ENCODE data around the gene SLC36A3. TPM values are rescaled to one million over a fixed set of nuclear protein-coding genes. Genes with fewer than 3 reads are reported as not detected.

Gene SLC36A3
- total RNA-seq, 1 donor from 2014 or later, result not detected

DNA sequence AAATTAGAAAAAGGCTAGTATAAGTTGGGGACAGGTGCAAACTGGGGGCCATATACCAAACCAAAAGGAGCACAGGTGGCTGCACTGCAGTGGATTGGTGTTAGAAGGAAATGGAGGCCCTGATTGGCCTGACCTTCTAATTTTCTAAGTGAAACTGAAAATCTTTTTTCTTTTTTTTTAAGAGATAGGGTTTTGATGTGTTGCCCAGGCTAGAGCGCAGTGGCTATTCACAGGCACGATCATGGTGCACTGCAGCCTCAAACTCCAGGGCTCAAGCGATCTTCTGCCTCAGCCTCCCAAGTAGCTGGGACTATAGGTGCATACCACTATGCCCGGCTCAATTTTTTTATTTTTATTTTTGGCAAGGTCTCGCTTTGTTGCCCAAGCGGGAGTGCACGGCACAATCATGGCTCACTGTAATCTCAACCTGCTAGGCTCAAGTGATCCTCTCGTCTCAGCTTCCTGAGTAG lies 69.9 kb downstream of the SLC36A3 start:
- Histone ChIP-seq H3K27me3 (no peaks in the 10 kb centered on the region), H3K36me3 (no peaks in the 10 kb centered on the region), H3K4me1 (peaks cover 0 to 4% of the 10 kb centered on the region in 2 donors), H3K27ac (no peak overlapping the region), H3K4me3 (no peak overlapping the region), H3K9me3 (no peaks in the 10 kb centered on the region)
- intact Hi-C loops (cut with DNase I), result no loop called here
- no peak for DNase-seq (ENCODE audit: low spot score in 2 of 2)
- TF ChIP-seq, protein P1, sequence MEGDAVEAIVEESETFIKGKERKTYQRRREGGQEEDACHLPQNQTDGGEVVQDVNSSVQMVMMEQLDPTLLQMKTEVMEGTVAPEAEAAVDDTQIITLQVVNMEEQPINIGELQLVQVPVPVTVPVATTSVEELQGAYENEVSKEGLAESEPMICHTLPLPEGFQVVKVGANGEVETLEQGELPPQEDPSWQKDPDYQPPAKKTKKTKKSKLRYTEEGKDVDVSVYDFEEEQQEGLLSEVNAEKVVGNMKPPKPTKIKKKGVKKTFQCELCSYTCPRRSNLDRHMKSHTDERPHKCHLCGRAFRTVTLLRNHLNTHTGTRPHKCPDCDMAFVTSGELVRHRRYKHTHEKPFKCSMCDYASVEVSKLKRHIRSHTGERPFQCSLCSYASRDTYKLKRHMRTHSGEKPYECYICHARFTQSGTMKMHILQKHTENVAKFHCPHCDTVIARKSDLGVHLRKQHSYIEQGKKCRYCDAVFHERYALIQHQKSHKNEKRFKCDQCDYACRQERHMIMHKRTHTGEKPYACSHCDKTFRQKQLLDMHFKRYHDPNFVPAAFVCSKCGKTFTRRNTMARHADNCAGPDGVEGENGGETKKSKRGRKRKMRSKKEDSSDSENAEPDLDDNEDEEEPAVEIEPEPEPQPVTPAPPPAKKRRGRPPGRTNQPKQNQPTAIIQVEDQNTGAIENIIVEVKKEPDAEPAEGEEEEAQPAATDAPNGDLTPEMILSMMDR (IDR thresholded peaks at IDR 0.05), result no peak

DNA sequence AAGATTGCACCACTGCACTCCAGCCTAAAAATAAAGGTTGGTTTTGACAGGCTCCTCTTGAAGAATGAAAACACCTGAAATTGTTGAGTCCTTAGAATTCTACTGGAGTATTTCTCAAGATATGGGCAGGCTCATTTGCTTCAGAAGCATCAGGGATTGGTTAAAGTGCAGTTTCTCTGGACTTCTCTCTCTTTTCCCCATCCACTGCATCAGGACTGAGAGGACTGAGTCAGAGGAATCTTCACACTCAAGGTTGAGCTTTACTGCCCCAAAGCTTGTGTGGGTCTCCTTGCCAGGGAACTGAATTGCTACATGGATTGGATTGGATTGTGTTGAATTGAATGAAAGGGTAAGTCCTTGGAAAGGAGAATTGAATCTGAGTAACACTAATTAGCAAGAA lies 72.2 kb downstream of the SLC36A3 start:
- no peaks in the 10 kb centered on the region for H3K27me3 ChIP-seq
- H3K4me1 ChIP-seq, result no peaks in the 10 kb centered on the region
- TF ChIP-seq, protein P1 (IDR thresholded peaks at IDR 0.05), result no peak
- no peaks in the 10 kb centered on the region for H3K36me3 ChIP-seq
- no peak overlapping the region for H3K27ac ChIP-seq
- no peak overlapping the region for H3K4me3 ChIP-seq
- no peaks in the 10 kb centered on the region for H3K9me3 ChIP-seq
- no peak for DNase-seq (ENCODE audit: low spot score in 2 of 2)
- intact Hi-C loops (cut with DNase I), result no loop called here

DNA sequence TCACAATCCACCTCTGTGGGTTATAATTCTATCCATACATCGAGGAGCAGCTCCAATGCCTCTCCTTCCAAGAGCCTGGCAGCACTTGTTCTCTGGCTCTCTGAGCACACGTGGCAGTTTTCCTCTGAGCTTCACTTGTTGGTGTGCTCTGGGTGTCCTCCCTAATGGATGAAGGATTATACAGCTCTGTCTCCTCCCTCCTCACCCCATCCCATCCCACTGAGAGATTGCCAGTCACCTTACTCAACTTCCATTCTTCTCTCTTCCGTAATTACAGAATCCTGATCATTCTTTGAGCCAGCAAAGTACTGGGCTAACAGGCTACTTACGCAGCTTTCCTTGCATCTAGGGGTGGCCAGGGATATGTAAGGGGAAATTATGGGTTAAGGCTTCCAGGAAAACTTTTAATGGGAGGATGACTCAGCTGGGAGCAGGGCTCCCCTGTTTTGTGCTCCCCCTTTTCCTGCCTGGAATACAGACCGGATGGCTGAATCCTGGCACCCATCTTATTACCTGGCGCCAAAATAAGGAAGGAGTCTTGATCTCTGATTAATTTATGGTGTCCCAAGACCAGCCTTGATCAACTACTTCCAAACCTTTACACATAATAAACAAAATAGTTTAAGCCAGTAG lies 73.4 kb downstream of the SLC36A3 start:
- no peak for DNase-seq (ENCODE audit: low spot score in 2 of 2)
- H3K27ac ChIP-seq, result no peak overlapping the region
- no peaks in the 10 kb centered on the region for H3K36me3 ChIP-seq
- TF ChIP-seq, protein P1 (IDR thresholded peaks at IDR 0.05), result no peak
- H3K4me3 ChIP-seq, result no peak overlapping the region
- no peaks in the 10 kb centered on the region for H3K4me1 ChIP-seq
- H3K9me3 ChIP-seq, result no peaks in the 10 kb centered on the region
- intact Hi-C loops (cut with DNase I), result no loop called here
- H3K27me3 ChIP-seq, result no peaks in the 10 kb centered on the region

DNA sequence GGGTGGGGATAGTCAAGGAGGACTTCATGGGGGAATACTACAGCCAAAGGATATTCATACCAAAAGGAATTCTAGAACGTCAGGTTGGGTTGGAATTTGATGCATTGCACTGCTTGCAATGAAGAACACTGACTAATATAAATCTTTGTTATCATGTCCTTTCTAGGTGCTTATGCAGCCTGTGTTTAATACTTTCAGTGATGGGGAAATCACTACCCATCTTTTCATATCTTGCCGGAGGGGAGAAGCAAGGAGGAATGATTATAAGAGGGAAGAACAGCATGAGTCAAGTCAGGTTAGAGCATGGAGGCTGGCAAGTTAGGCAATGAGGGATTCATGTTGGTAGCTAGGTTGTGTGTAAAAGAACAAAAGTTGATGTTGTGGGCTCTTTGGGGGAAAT lies 74.6 kb downstream of the SLC36A3 start:
- Histone ChIP-seq H3K27ac (no peak overlapping the region), H3K27me3 (no peaks in the 10 kb centered on the region), H3K36me3 (no peaks in the 10 kb centered on the region), H3K9me3 (no peaks in the 10 kb centered on the region), H3K4me1 (peaks cover 0 to 7% of the 10 kb centered on the region in 2 donors), H3K4me3 (no peak overlapping the region)
- intact Hi-C loops (cut with DNase I), result no loop called here
- TF ChIP-seq, protein P1 (IDR thresholded peaks at IDR 0.05), result no peak
- DNase-seq (ENCODE audit: low spot score in 2 of 2), result no peak

DNA sequence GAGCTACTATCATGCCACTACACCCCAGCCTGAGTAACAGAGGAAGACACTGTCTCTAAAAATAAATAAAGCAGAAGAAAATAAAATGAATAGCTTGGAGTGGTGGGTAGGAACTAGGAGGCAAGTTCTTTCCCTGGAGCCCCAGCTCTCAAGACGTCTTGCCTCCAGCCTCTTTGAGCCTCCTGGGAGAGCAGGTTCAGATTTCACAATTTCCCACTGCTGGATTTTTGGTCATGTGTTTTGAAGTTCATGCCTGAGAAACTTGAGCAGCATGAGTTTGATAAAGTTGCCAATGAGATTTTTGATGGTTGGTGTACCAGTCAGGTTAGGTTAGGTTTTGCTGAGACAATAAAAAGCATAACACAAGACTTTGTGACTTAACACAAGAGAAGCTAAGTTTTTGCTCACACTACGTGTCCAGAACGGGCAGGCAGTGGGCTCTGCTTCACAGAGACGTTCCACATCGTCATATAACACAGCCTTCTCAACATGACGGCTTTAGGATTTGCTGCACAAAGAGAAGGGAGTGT lies 75.6 kb downstream of the SLC36A3 start:
- H3K9me3 ChIP-seq, result no peaks in the 10 kb centered on the region
- H3K27me3 ChIP-seq, result no peaks in the 10 kb centered on the region
- H3K36me3 ChIP-seq, result no peaks in the 10 kb centered on the region
- peaks cover under 1 to 7% of the 10 kb centered on the region in 2 donors for H3K4me1 ChIP-seq
- TF ChIP-seq, protein P1 (IDR thresholded peaks at IDR 0.05), result no peak
- intact Hi-C loops (cut with DNase I), result no loop called here
- H3K4me3 ChIP-seq, result no peak overlapping the region
- no peak overlapping the region for H3K27ac ChIP-seq
- no peak for DNase-seq (ENCODE audit: low spot score in 2 of 2)

Other genes starting within 250 kb of the SLC36A3 start
- gene TNIP1, start 222.7 kb downstream of the SLC36A3 start, total RNA-seq, result 54.6 TPM
- 334 TPM for gene ANXA6, start 146.0 kb downstream of the SLC36A3 start, total RNA-seq
- 101 TPM for gene CCDC69, start 79.7 kb downstream of the SLC36A3 start, total RNA-seq
- 15.0 TPM for gene GM2A, start 50.6 kb downstream of the SLC36A3 start, total RNA-seq
- gene SLC36A2, start 43.8 kb upstream of the SLC36A3 start, total RNA-seq, result 0.75 TPM
- 19.9 TPM for gene SLC36A1, start 143.8 kb upstream of the SLC36A3 start, total RNA-seq

Measured in ascending aorta (tissue), 2 donors.